GM12878 (cell line): ENCODE data around the gene DRP2. TPM values are rescaled to one million over a fixed set of nuclear protein-coding genes. Genes with fewer than 3 reads are reported as not detected.

Experiments used
- ATAC-seq: fragments of 200-7000 bp; cut with Tn5 transposase; 3 replicates; pipeline ENCODE4 v1.9.1; 2020; ENCODE audit warnings: mild to moderate bottlenecking, moderate library complexity
- BruUV-seq: library from RNA; stranded (reverse); fragments of 400-500 nt; replicated peaks from 2 replicates; lab custom pipeline; 2021; lab: Mats Ljungman, UMichigan
- CTCF ChIA-PET: fragments of 300-600 bp; sonication (Branson Sonifier 250); formaldehyde crosslinking; extraction: SDS; loops from one replicate; lab custom pipeline; 2021; ENCODE audit warnings: inconsistent platforms; lab: Yijun Ruan, JAX
- POLR2A ChIA-PET: fragments of 350-600 bp; formaldehyde crosslinking; extraction: SDS; loops from one replicate; lab custom pipeline; 2021; ENCODE audit warnings: inconsistent platforms; lab: Charles Lee
- RAD21 ChIA-PET: fragments of 300-600 bp; sonication (Branson Sonifier 250); formaldehyde crosslinking; loops from one replicate; lab custom pipeline; 2023; ENCODE audit warnings: antibody characterized with exemption; ENCODE audit not compliant: unreplicated experiment; lab: Charles Lee
- SMC1A ChIA-PET: fragments of 300-600 bp; sonication (Branson Sonifier 250); formaldehyde crosslinking; loops from one replicate; lab custom pipeline; 2023; ENCODE audit not compliant: unreplicated experiment, uncharacterized antibody; lab: Charles Lee
- DNase-seq: peaks from one replicate; pipeline ENCODE4 v3.0.0-alpha.2; 2011; ENCODE audit warnings: low read depth, low spot score
- FAIRE-seq: peaks from 3 replicates; lab custom pipeline; 2011; peaks lifted over from hg19 to GRCh38; lab: Jason Lieb, UNC
- H2AFZ ChIP-seq: 2 replicates; pipeline ENCODE4 v1.6.0; 2011; ENCODE audit warnings: low read depth, low read length, control low read depth; ENCODE audit not compliant: control insufficient read depth
- H3K27ac ChIP-seq: 2 replicates; pipeline ENCODE4 v1.5.1; 2011; ENCODE audit warnings: control low read depth; ENCODE audit not compliant: control insufficient read depth, insufficient read depth
- H3K27me3 ChIP-seq, 2 experiments: replicated peaks in 1 of 2; 2 replicates each; pipeline versions ENCODE4 v1.6.0 to v1.6.1; 2011; ENCODE audit warnings: low read length in 1 of 2; ENCODE audit not compliant: control insufficient read depth in 2 of 2, insufficient read depth in 2 of 2
- H3K36me3 ChIP-seq, 2 experiments: 2 replicates each; pipeline ENCODE4 v1.5.1; 2011; ENCODE audit warnings: low read length in 1 of 2; ENCODE audit not compliant: control insufficient read depth in 2 of 2, insufficient read depth in 2 of 2
- H3K4me1 ChIP-seq: 2 replicates; pipeline ENCODE4 v1.6.1; 2011; ENCODE audit warnings: mild to moderate bottlenecking, low read length, moderate library complexity, mixed read lengths; ENCODE audit not compliant: control insufficient read depth, insufficient read depth
- H3K4me2 ChIP-seq: 2 replicates; pipeline ENCODE4 v1.6.0; 2011; ENCODE audit warnings: control low read depth; ENCODE audit not compliant: control insufficient read depth, insufficient read depth
- H3K4me3 ChIP-seq: fragments of 200-600 bp; sonication (generic); 2 replicates; pipeline ENCODE4 v1.5.1; 2016
- H3K79me2 ChIP-seq: 2 replicates; pipeline ENCODE4 v1.6.0; 2011; ENCODE audit warnings: low read length; ENCODE audit not compliant: control insufficient read depth, insufficient read depth
- H3K9ac ChIP-seq: 2 replicates; pipeline ENCODE4 v1.8.0; 2011; ENCODE audit warnings: low read length, control low read depth, mixed read lengths; ENCODE audit not compliant: control insufficient read depth, insufficient read depth
- H3K9me3 ChIP-seq: replicated peaks from 3 replicates; pipeline ENCODE4 v1.5.1; 2011; ENCODE audit warnings: mild to moderate bottlenecking, low read length; ENCODE audit not compliant: control insufficient read depth, insufficient read depth
- H4K20me1 ChIP-seq: 2 replicates; pipeline ENCODE4 v1.6.0; 2011; ENCODE audit not compliant: control insufficient read depth, insufficient read depth
- ATF2 ChIP-seq: IDR thresholded peaks from 2 replicates; pipeline ENCODE4 v1.6.1; 2012; ENCODE audit warnings: low read length, inconsistent platforms
- CTCF ChIP-seq, 3 experiments: IDR thresholded peaks in 2 of 3; conservative IDR thresholded peaks in 1 of 3; 2 replicates each; pipeline ENCODE4 v1.5.1; 2011; ENCODE audit warnings: low read depth in 3 of 3, low read length in 3 of 3, mild to moderate bottlenecking in 3 of 3, control low read depth in 2 of 3, moderate library complexity in 2 of 3, inconsistent platforms in 1 of 3, mixed read lengths in 1 of 3; ENCODE audit not compliant: control insufficient read depth in 2 of 3, insufficient read depth in 1 of 3; ENCODE audit errors: extremely low read depth in 1 of 3
- NFXL1 ChIP-seq: fragments of 450-650 bp; IDR thresholded peaks from 2 replicates; pipeline ENCODE4 v1.6.1; 2017; ENCODE audit warnings: antibody characterized with exemption, mild to moderate bottlenecking, borderline replicate concordance
- PML ChIP-seq: IDR thresholded peaks from 2 replicates; pipeline ENCODE4 v1.6.1; 2012; ENCODE audit warnings: low read length, inconsistent platforms
- RAD21 ChIP-seq: IDR thresholded peaks from 2 replicates; pipeline ENCODE4 v1.6.1; 2011; ENCODE audit warnings: mild to moderate bottlenecking, low read depth, low read length, moderate library complexity; ENCODE audit not compliant: insufficient read depth
- SMC3 ChIP-seq: IDR thresholded peaks from 2 replicates; pipeline ENCODE4 v1.6.1; 2011; ENCODE audit warnings: low read length, improper control_type of control experiment, borderline replicate concordance
- WGBS: methylation state at CpG from one replicate; pipeline ENCODE4 v1.1.6; 2016; ENCODE audit warnings: low lambda C conversion rate; ENCODE audit not compliant: insufficient replicate concordance, insufficient coverage; ENCODE audit errors: missing lambda C conversion rate; 5-methylcytosine and 5-hydroxymethylcytosine counted together
- in situ Hi-C: fragments of 300-500 bp; cut with MboI; formaldehyde crosslinking; loops from 9 replicates; pipeline ENCODE4 v1.14.3; 2018; ENCODE audit warnings: mixed read lengths
- intact Hi-C: fragments of 100-400 bp; cut with micrococcal nuclease; formaldehyde crosslinking; loops from one replicate; pipeline ENCODE4 v1.14.2; 2022; ENCODE audit not compliant: unreplicated experiment
- polyA plus RNA-seq, 11 experiments: library from polyadenylated mRNA; depleted of rRNA in 4 of 11; unstranded in 6 of 11; stranded (reverse) in 5 of 11; fragments of >200 nt; fragmentation: Nextera tagmentation in 4 of 11; fragmentation: Illumina TruSeq in 1 of 11; extraction: Ambion mirVana in 4 of 11; extraction: Trizol in 1 of 11; gene quantifications; 1 replicate in 1 of 11; 2 replicates in 10 of 11; pipeline versions ENCODE4 v1.2.1 to v1.2.3, GENCODE V29; 2011 to 2016; ENCODE audit warnings: inconsistent platforms in 2 of 11, missing spikeins in 2 of 11, low read depth in 1 of 11
- total RNA-seq, 4 experiments: library from RNA; depleted of rRNA in 3 of 4; stranded (reverse); fragments of >200 nt in 3 of 4; fragmentation: Illumina TruSeq in 1 of 4; extraction: Trizol in 1 of 4; gene quantifications; 2 replicates each; pipeline versions ENCODE4 v1.2.1 to v1.2.3, GENCODE V29; 2013 to 2021

DRP2 gene
- total and polyA plus RNA-seq, 10 of the 15 experiments (the other 5 are each of a cell fraction or from before 2014, with no cell fraction given) = 0.02 to 0.37 (median 0.15) TPM; not detected in 1

GRCh38 chrX:101287402-101287801 lies 67.8 kb downstream of the DRP2 start:
- Histone ChIP-seq H3K4me2 (no peak overlapping the region), H3K9ac (no peak overlapping the region), H2AFZ (no peak overlapping the region), H3K4me3 (no peak overlapping the region), H3K79me2 (no peaks in the 10 kb centered on the region), H3K9me3 (no peaks in the 10 kb centered on the region; the same call in 2 of the 3 replicates), H3K36me3 (no peaks in the 10 kb centered on the region), H3K27ac (no peak overlapping the region), H4K20me1 (no peaks in the 10 kb centered on the region), H3K4me1 (no peaks in the 10 kb centered on the region), H3K27me3 (no peaks in the 10 kb centered on the region)
- RAD21 ChIA-PET = interaction anchor here (0.6 kb wide), 1 partner anchor 390 kb away, joined by 3 read pairs; no protein-coding TSS in a partner anchor
- peak; percentile 80 for ATAC-seq
- SMC1A ChIA-PET = interaction anchor here (0.6 to 1.3 kb wide), 4 partner anchors 390 to 758 kb away, joined by 3 to 4 read pairs (median 3); no protein-coding TSS in a partner anchor
- WGBS = 2% methylated on average over 2 of the region's 2 CpGs
- FAIRE-seq = peak; percentile 61
- BruUV-seq = no TSS peak
- POLR2A ChIA-PET = no interaction called here
- no peak for TF ChIP-seq ATF2
- no peak for TF ChIP-seq PML
- TF ChIP-seq CTCF (IDR thresholded peaks at IDR 0.05 in 2 of 3, conservative IDR thresholded peaks at IDR 0.05 in 1 of 3; ENCODE audit: control insufficient read depth in 2 of 3, extremely low read depth in 1 of 3, insufficient read depth in 1 of 3, low read depth in 3 of 3, low read length in 3 of 3) = peak; percentile 55 to 58 (median 57); a peak in 5 of 6 replicates
- TF ChIP-seq NFXL1 = no peak
- peak; percentile 66 for TF ChIP-seq SMC3
- peak; percentile 62 for TF ChIP-seq RAD21
- DNase-seq = peak; percentile 3
- intact Hi-C loops (loop anchor here (2.0 to 5.0 kb wide), 2 partner anchors 393 to 600 kb away; no protein-coding TSS in a partner anchor), in situ Hi-C loops (loop anchor here (10.0 kb wide), 1 partner anchor 393 kb away; no protein-coding TSS in a partner anchor)
- CTCF ChIA-PET = interaction anchor here (0.9 to 1.6 kb wide), 8 partner anchors 9 to 389 kb away, joined by 3 to 11 read pairs (median 3); no protein-coding TSS in a partner anchor
